H9 (cell line): ENCODE results near the gene RPS15. TPM values are rescaled to one million over a fixed set of nuclear protein-coding genes. Genes with fewer than 3 reads are reported as not detected.

Experiments used
- DNase-seq: peaks from one replicate; pipeline ENCODE4 v3.0.0-alpha.2; 2017
- H2AFZ ChIP-seq: one replicate; pipeline ENCODE4 v1.6.1; 2013; ENCODE audit warnings: mild to moderate bottlenecking, low read length, control low read depth, moderate library complexity
- H2AK5ac ChIP-seq: 2 replicates; pipeline ENCODE4 v1.6.1; 2013; ENCODE audit warnings: low read length, control low read depth, mixed read lengths; ENCODE audit not compliant: insufficient read length
- H2BK120ac ChIP-seq: one replicate; pipeline ENCODE4 v1.6.1; 2013; ENCODE audit warnings: low read depth, mild to moderate bottlenecking, low read length, control low read depth, inconsistent platforms; ENCODE audit not compliant: poor library complexity, severe bottlenecking
- H2BK12ac ChIP-seq: 2 replicates; pipeline ENCODE4 v1.6.1; 2013; ENCODE audit warnings: low read length, control low read depth, mixed read lengths, low read depth; ENCODE audit not compliant: insufficient read length
- H2BK15ac ChIP-seq: 2 replicates; pipeline ENCODE4 v1.6.1; 2013; ENCODE audit warnings: low read depth, low read length, control low read depth
- H2BK20ac ChIP-seq: one replicate; pipeline ENCODE4 v1.6.1; 2013; ENCODE audit warnings: low read depth, mild to moderate bottlenecking, low read length, control low read depth, inconsistent platforms; ENCODE audit not compliant: poor library complexity, severe bottlenecking
- H2BK5ac ChIP-seq: 2 replicates; pipeline ENCODE4 v1.6.1; 2013; ENCODE audit warnings: low read length, control low read depth, mixed read lengths; ENCODE audit not compliant: insufficient read length
- H3K14ac ChIP-seq: 2 replicates; pipeline ENCODE4 v1.6.1; 2013; ENCODE audit warnings: low read length, control low read depth; ENCODE audit not compliant: insufficient read depth
- H3K18ac ChIP-seq: 2 replicates; pipeline ENCODE4 v1.6.1; 2013; ENCODE audit warnings: low read depth, mild to moderate bottlenecking, mixed read lengths, low read length, control low read depth; ENCODE audit not compliant: insufficient read length
- H3K23ac ChIP-seq: 2 replicates; pipeline ENCODE4 v1.6.1; 2013; ENCODE audit warnings: low read length, control low read depth, mixed read lengths, low read depth; ENCODE audit not compliant: insufficient read length
- H3K23me2 ChIP-seq: 2 replicates; pipeline ENCODE4 v1.6.1; 2013; ENCODE audit warnings: low read depth, mild to moderate bottlenecking, mixed read lengths, low read length, control low read depth; ENCODE audit not compliant: insufficient read length, poor library complexity, severe bottlenecking
- H3K27ac ChIP-seq: 2 replicates; pipeline ENCODE4 v1.5.1; 2013; ENCODE audit warnings: low read length, control low read depth, mixed read lengths, low read depth; ENCODE audit not compliant: insufficient read length
- H3K27me3 ChIP-seq: 2 replicates; pipeline ENCODE4 v1.6.1; 2013; ENCODE audit warnings: low read length, control low read depth, inconsistent platforms; ENCODE audit not compliant: insufficient read depth
- H3K4ac ChIP-seq: 2 replicates; pipeline ENCODE4 v1.6.1; 2013; ENCODE audit warnings: low read depth, mild to moderate bottlenecking, control low read depth, inconsistent platforms, low read length, moderate library complexity
- H3K4me1 ChIP-seq: 2 replicates; pipeline ENCODE4 v1.6.1; 2013; ENCODE audit warnings: low read length, control low read depth, inconsistent platforms; ENCODE audit not compliant: insufficient read depth
- H3K4me2 ChIP-seq: 2 replicates; pipeline ENCODE4 v1.6.1; 2013; ENCODE audit warnings: low read length, control low read depth, mixed read lengths; ENCODE audit not compliant: insufficient read length, insufficient read depth
- H3K56ac ChIP-seq: 2 replicates; pipeline ENCODE4 v1.6.1; 2013; ENCODE audit warnings: low read depth, mild to moderate bottlenecking, mixed read lengths, low read length, control low read depth; ENCODE audit not compliant: insufficient read length
- H3K79me1 ChIP-seq: 2 replicates; pipeline ENCODE4 v1.6.1; 2013; ENCODE audit warnings: low read depth, mild to moderate bottlenecking, moderate library complexity, low read length, control low read depth, inconsistent platforms; ENCODE audit not compliant: insufficient read depth, poor library complexity, severe bottlenecking
- H3K79me2 ChIP-seq: 2 replicates; pipeline ENCODE4 v1.6.1; 2013; ENCODE audit warnings: low read length, control low read depth, inconsistent platforms; ENCODE audit not compliant: insufficient read depth
- H3K9ac ChIP-seq: 2 replicates; pipeline ENCODE4 v1.6.1; 2013; ENCODE audit warnings: low read length, control low read depth, mixed read lengths; ENCODE audit not compliant: insufficient read length; ENCODE audit errors: extremely low read depth
- H3K9me3 ChIP-seq: one replicate; pipeline ENCODE4 v1.6.1; 2013; ENCODE audit warnings: low read depth, low read length, inconsistent platforms; ENCODE audit not compliant: control insufficient read depth
- H3T11ph ChIP-seq: one replicate; pipeline ENCODE4 v1.6.1; 2013; ENCODE audit warnings: mild to moderate bottlenecking, low read length, control low read depth, inconsistent platforms
- H4K20me1 ChIP-seq: one replicate; pipeline ENCODE4 v1.6.1; 2013; ENCODE audit not compliant: control insufficient read depth, insufficient read length, insufficient read depth
- H4K5ac ChIP-seq: 2 replicates; pipeline ENCODE4 v1.6.1; 2013; ENCODE audit warnings: low read depth, mild to moderate bottlenecking, mixed read lengths, low read length, control low read depth; ENCODE audit not compliant: insufficient read length
- H4K8ac ChIP-seq: replicated peaks from 2 replicates; pipeline ENCODE4 v1.6.1; 2013; ENCODE audit warnings: low read length, control low read depth, mixed read lengths, low read depth; ENCODE audit not compliant: insufficient read length
- H4K91ac ChIP-seq: 2 replicates; pipeline ENCODE4 v1.6.1; 2013; ENCODE audit warnings: low read depth, mild to moderate bottlenecking, moderate library complexity, mixed read lengths, low read length, control low read depth; ENCODE audit not compliant: insufficient read length
- H3K27ac Mint-ChIP-seq, 3 experiments: 2 replicates in 2 of 3; 3 replicates in 1 of 3; pipeline ENCODE4 v1.8.0; 2020 to 2021; ENCODE audit warnings: mixed read lengths in 3 of 3, mild to moderate bottlenecking in 1 of 3, moderate library complexity in 1 of 3
- H3K27me3 Mint-ChIP-seq: 2 replicates; pipeline ENCODE4 v1.8.0; 2021; ENCODE audit warnings: low read depth, mild to moderate bottlenecking, moderate library complexity, mixed read lengths
- H3K36me3 Mint-ChIP-seq, 3 experiments: 2 replicates in 2 of 3; 3 replicates in 1 of 3; pipeline ENCODE4 v1.8.0; 2020 to 2021; ENCODE audit warnings: low read depth in 3 of 3, mixed read lengths in 3 of 3; ENCODE audit not compliant: insufficient read depth in 1 of 3
- H3K4me1 Mint-ChIP-seq, 2 experiments: 2 replicates each; pipeline ENCODE4 v1.8.0; 2020; ENCODE audit warnings: mixed read lengths in 2 of 2
- H3K4me3 Mint-ChIP-seq, 2 experiments: 2 replicates in 1 of 2; 3 replicates in 1 of 2; pipeline ENCODE4 v1.8.0; 2020 to 2021; ENCODE audit warnings: mild to moderate bottlenecking in 2 of 2, mixed read lengths in 2 of 2, moderate library complexity in 1 of 2
- H3K9me3 Mint-ChIP-seq, 2 experiments: 2 replicates in 1 of 2; 3 replicates in 1 of 2; pipeline ENCODE4 v1.8.0; 2020; ENCODE audit warnings: mild to moderate bottlenecking in 2 of 2, mixed read lengths in 2 of 2, moderate library complexity in 1 of 2
- WGBS: extraction: QIAGEN DNeasy Blood & Tissue Kit; methylation state at CpG from one replicate; pipeline ENCODE4 v1.1.7; 2013; ENCODE audit warnings: missing lambda C conversion rate, low lambda C conversion rate, mixed read lengths; ENCODE audit not compliant: insufficient read length; ENCODE audit errors: extremely low coverage; 5-methylcytosine and 5-hydroxymethylcytosine counted together
- total RNA-seq: library from RNA; stranded (reverse); gene quantifications from 2 replicates; pipeline ENCODE4 v1.2.1, GENCODE V29; 2021
- TF ChIP-seq, protein P1 (sequence below): fragments of 200-600 bp; sonication (generic); conservative IDR thresholded peaks from 3 replicates; pipeline ENCODE4 v1.8.0; 2021; ENCODE audit warnings: antibody characterized with exemption, mild to moderate bottlenecking

RPS15 gene
- total RNA-seq, 1 experiment from 2014 or later, result 1,628 TPM

DNA sequence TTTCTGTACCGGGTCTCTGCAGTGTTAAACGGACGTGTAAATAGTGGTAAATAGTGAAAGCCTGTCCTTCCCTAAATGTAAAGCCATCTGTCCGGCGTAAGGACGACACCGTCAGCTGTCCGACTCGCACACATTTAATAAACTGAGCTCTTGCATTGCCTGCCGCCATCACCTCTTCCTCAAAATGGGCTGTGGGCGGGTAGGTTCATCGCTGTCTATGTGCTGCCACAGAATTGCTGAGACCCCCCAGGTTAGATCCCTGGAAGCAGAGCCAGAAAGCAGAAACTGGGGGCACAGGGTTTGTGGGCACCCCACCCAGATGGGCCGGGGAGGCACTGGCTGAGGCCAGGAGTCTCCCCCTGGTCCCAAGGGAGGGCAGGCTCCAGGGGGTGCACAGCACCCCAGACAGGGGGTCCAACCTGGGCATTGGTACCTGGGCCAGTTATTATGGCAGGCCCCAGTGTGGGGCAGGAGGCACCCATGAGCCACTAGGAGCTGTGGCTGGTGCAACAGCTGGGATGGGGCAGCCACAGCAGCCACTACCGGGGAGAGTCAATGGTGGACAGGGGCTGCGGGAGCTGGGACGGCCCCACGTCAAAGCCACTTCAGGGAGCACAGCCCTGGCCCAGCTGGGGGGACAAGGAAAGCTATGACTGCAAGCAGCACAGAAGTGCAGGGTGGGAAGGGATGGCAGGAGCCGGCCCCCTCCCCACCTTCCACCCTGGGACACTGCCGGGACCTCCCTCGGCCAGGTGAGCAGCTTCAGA is 35.1 kb downstream of the RPS15 start:
- Histone ChIP-seq H3K79me1 (no peaks in the 10 kb centered on the region), H2BK120ac (no peak overlapping the region), H3K27ac (no peak overlapping the region), H3K4me1 (no peaks in the 10 kb centered on the region), H2BK12ac (no peak overlapping the region), H2AK5ac (no peak overlapping the region), H4K91ac (no peak overlapping the region), H3K27me3 (peaks cover 21% of the 10 kb centered on the region; the same call in 1 of the 2 replicates), H3K9ac (no peak overlapping the region), H4K20me1 (peaks cover 3% of the 10 kb centered on the region), H4K8ac (no peak overlapping the region), H2BK20ac (no peak overlapping the region), H3K4ac (no peak overlapping the region), H2BK15ac (no peak overlapping the region), H2AFZ (no peak overlapping the region), H3K4me2 (no peak overlapping the region), H4K5ac (no peak overlapping the region), H3K18ac (no peak overlapping the region), H3K56ac (no peak overlapping the region), H3T11ph (no peak overlapping the region), H3K9me3 (no peaks in the 10 kb centered on the region), H3K23me2 (peaks cover 9% of the 10 kb centered on the region), H3K79me2 (no peaks in the 10 kb centered on the region), H3K14ac (no peak overlapping the region; the same call in 1 of the 2 replicates), H2BK5ac (no peak overlapping the region), H3K23ac (no peak overlapping the region)
- WGBS, result no CpG with 5 or more reads among the region's 20 CpGs
- H3K4me3 Mint-ChIP-seq, result no peak overlapping the region
- H3K9me3 Mint-ChIP-seq, result no peaks in the 10 kb centered on the region
- TF ChIP-seq, protein P1, sequence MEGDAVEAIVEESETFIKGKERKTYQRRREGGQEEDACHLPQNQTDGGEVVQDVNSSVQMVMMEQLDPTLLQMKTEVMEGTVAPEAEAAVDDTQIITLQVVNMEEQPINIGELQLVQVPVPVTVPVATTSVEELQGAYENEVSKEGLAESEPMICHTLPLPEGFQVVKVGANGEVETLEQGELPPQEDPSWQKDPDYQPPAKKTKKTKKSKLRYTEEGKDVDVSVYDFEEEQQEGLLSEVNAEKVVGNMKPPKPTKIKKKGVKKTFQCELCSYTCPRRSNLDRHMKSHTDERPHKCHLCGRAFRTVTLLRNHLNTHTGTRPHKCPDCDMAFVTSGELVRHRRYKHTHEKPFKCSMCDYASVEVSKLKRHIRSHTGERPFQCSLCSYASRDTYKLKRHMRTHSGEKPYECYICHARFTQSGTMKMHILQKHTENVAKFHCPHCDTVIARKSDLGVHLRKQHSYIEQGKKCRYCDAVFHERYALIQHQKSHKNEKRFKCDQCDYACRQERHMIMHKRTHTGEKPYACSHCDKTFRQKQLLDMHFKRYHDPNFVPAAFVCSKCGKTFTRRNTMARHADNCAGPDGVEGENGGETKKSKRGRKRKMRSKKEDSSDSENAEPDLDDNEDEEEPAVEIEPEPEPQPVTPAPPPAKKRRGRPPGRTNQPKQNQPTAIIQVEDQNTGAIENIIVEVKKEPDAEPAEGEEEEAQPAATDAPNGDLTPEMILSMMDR, result no peak
- H3K4me1 Mint-ChIP-seq, result peaks cover 2 to 16% of the 10 kb centered on the region in 2 experiments; a peak in 3 of 4 replicates
- H3K36me3 Mint-ChIP-seq, result peaks cover 5 to 13% (median 7%) of the 10 kb centered on the region in 3 experiments; a peak in 6 of 7 replicates
- DNase-seq, result no peak
- no peak overlapping the region for H3K27ac Mint-ChIP-seq
- H3K27me3 Mint-ChIP-seq, result peaks cover 43% of the 10 kb centered on the region
